Measurements from ENCODE around the gene IRX2.

IRX2 gene

GRCh38 chr5:2739360-2740050, 12.0 kb downstream of the IRX2 start:
- peak overlapping the region; percentile 50 for H3K4me3 ChIP-seq (ENCODE audit: insufficient read length, low read depth)
- peaks cover 4% of the 10 kb centered on the region for H3K27me3 ChIP-seq (ENCODE audit: insufficient read depth, insufficient read length)
- DNase-seq (ENCODE audit: low read depth, low spot score), result no peak
- peaks cover 16% of the 10 kb centered on the region for H3K36me3 ChIP-seq (ENCODE audit: insufficient read depth, insufficient read length, low read length)
- TF ChIP-seq SUZ12 (IDR thresholded peaks at IDR 0.05; ENCODE audit: extremely low read depth, insufficient read depth, insufficient read length), result no peak
- no peak for TF ChIP-seq YY1 (IDR thresholded peaks at IDR 0.05; ENCODE audit: insufficient read depth, insufficient read length)
- no peak for TF ChIP-seq ZNF274 (IDR thresholded peaks at IDR 0.05; ENCODE audit: low read depth, low read length)
- no peaks in the 10 kb centered on the region for H3K4me1 ChIP-seq (ENCODE audit: insufficient read depth, insufficient read length)
- peak overlapping the region; percentile 74 for H3K9ac ChIP-seq (ENCODE audit: insufficient read length, low read depth)
- no peaks in the 10 kb centered on the region; the same call in 1 of the 2 replicates for H3K9me3 ChIP-seq (ENCODE audit: insufficient read depth, low read length)

DNA sequence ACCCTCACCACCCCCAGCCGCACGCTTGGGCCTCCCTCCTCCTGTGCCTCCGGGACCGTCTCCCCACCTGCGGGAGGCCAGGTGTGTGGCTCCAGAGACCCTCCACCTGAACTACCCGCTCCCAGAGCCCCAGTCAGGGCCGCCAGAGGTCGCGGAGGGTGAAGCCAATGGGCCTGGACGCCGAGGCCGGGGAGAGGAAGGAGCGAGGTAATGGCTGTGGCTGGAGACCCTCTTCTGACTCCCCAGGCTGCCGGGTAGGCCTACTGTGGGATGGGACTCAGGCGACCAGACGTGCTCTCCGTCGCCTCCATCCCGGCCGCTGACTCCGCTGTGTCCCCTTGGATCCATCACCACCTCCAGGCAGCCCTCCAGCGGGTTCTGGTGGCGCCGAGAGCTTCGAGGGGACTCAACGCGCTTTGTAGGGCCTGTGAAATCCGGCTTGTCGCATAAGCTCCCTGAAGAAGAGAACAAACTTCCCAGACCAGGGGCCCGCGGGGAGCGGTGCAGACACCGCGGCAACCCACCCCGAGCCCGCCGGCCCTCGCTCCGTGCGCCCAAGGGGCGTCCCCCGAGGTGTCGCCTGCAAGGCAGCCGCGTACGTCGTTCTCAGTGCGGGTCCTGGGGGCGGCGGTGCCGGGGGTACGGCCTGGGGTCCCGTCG, 12.6 kb downstream of the IRX2 start:
- no peaks in the 10 kb centered on the region for H3K4me1 ChIP-seq (ENCODE audit: insufficient read depth, insufficient read length)
- H3K36me3 ChIP-seq (ENCODE audit: insufficient read depth, insufficient read length, low read length), result peaks cover 10% of the 10 kb centered on the region
- TF ChIP-seq YY1 (IDR thresholded peaks at IDR 0.05; ENCODE audit: insufficient read depth, insufficient read length) (no peak), SUZ12 (IDR thresholded peaks at IDR 0.05; ENCODE audit: extremely low read depth, insufficient read depth, insufficient read length) (no peak), ZNF274 (IDR thresholded peaks at IDR 0.05; ENCODE audit: low read depth, low read length) (no peak)
- H3K9me3 ChIP-seq (ENCODE audit: insufficient read depth, low read length), result no peaks in the 10 kb centered on the region; the same call in 1 of the 2 replicates
- peak overlapping the region; percentile 74 for H3K9ac ChIP-seq (ENCODE audit: insufficient read length, low read depth)
- peak overlapping the region; percentile 50 for H3K4me3 ChIP-seq (ENCODE audit: insufficient read length, low read depth)
- H3K27me3 ChIP-seq (ENCODE audit: insufficient read depth, insufficient read length), result peaks cover 4% of the 10 kb centered on the region
- DNase-seq (ENCODE audit: low read depth, low spot score), result no peak

DNA sequence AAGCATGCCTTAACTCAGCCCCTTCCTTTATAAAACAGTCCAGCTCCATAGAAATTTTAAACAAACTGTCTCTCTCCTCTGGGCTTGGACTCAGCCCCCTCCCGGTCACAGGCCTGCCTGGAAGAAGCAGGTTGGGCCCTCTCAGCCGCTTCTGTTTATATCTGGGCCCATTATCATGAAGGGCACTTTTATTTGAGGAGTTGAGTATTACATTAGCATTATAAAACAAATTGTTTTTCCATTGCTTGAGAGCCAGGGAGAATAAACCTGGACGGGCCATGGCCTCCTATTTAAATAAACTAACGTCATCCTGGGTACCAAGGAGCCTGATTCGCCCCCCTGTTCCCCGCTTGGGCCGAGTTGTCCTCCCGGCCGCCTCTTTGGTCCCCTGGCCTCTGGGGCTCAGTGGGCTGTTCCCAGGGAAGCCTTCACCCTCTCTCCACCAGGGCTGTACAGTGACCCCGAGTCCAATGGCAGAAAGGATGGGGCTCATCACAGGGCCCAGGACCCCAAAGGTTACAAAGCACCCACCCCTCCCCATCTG, 13.2 kb downstream of the IRX2 start:
- H3K9me3 ChIP-seq (ENCODE audit: insufficient read depth, low read length), result no peaks in the 10 kb centered on the region; the same call in 1 of the 2 replicates
- no peak overlapping the region for H3K9ac ChIP-seq (ENCODE audit: insufficient read length, low read depth)
- H3K36me3 ChIP-seq (ENCODE audit: insufficient read depth, insufficient read length, low read length), result peaks cover 6% of the 10 kb centered on the region
- TF ChIP-seq YY1 (IDR thresholded peaks at IDR 0.05; ENCODE audit: insufficient read depth, insufficient read length), result no peak
- TF ChIP-seq SUZ12 (IDR thresholded peaks at IDR 0.05; ENCODE audit: extremely low read depth, insufficient read depth, insufficient read length), result no peak
- TF ChIP-seq ZNF274 (IDR thresholded peaks at IDR 0.05; ENCODE audit: low read depth, low read length), result no peak
- no peak for DNase-seq (ENCODE audit: low read depth, low spot score)
- peaks cover 4% of the 10 kb centered on the region for H3K27me3 ChIP-seq (ENCODE audit: insufficient read depth, insufficient read length)
- no peak overlapping the region for H3K4me3 ChIP-seq (ENCODE audit: insufficient read length, low read depth)
- H3K4me1 ChIP-seq (ENCODE audit: insufficient read depth, insufficient read length), result no peaks in the 10 kb centered on the region

- Histone ChIP-seq H3K4me1 (ENCODE audit: insufficient read depth, insufficient read length) (no peaks in the 10 kb centered on the region), H3K9me3 (ENCODE audit: insufficient read depth, low read length) (no peaks in the 10 kb centered on the region; the same call in 1 of the 2 replicates), H3K9ac (ENCODE audit: insufficient read length, low read depth) (no peak overlapping the region), H3K27me3 (ENCODE audit: insufficient read depth, insufficient read length) (peaks cover 4% of the 10 kb centered on the region), H3K4me3 (ENCODE audit: insufficient read length, low read depth) (no peak overlapping the region), H3K36me3 (ENCODE audit: insufficient read depth, insufficient read length, low read length) (peaks cover 2% of the 10 kb centered on the region)
- DNase-seq (ENCODE audit: low read depth, low spot score), result no peak
- no peak for TF ChIP-seq ZNF274 (IDR thresholded peaks at IDR 0.05; ENCODE audit: low read depth, low read length)
- no peak for TF ChIP-seq SUZ12 (IDR thresholded peaks at IDR 0.05; ENCODE audit: extremely low read depth, insufficient read depth, insufficient read length)
- no peak for TF ChIP-seq YY1 (IDR thresholded peaks at IDR 0.05; ENCODE audit: insufficient read depth, insufficient read length)
These were observed 14.0 kb downstream of the IRX2 start for GRCh38 chr5:2737273-2738155.

DNA sequence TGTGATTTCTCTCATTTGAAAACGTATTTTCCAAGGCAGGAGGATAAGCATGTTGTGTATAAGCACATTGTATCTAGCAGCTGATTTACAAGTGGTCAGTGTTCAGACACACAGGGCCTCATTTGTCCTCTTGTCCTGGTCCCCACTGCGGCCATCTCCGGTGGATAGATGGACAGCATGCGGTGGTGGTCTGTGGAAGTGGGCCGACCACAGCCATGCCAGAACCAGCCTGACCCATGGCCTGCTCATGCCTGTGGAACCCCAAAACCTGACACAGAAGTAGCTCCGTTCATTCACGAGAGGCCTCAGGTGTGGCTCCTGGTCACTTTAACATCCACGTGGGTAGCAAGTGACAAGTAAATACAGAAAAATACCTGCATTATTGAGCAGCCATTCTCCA, 14.6 kb downstream of the IRX2 start:
- Histone ChIP-seq H3K9me3 (ENCODE audit: insufficient read depth, low read length) (no peaks in the 10 kb centered on the region; the same call in 1 of the 2 replicates), H3K27me3 (ENCODE audit: insufficient read depth, insufficient read length) (peaks cover 4% of the 10 kb centered on the region), H3K36me3 (ENCODE audit: insufficient read depth, insufficient read length, low read length) (no peaks in the 10 kb centered on the region), H3K9ac (ENCODE audit: insufficient read length, low read depth) (no peak overlapping the region), H3K4me3 (ENCODE audit: insufficient read length, low read depth) (no peak overlapping the region), H3K4me1 (ENCODE audit: insufficient read depth, insufficient read length) (no peaks in the 10 kb centered on the region)
- DNase-seq (ENCODE audit: low read depth, low spot score), result no peak
- TF ChIP-seq SUZ12 (IDR thresholded peaks at IDR 0.05; ENCODE audit: extremely low read depth, insufficient read depth, insufficient read length) (no peak), YY1 (IDR thresholded peaks at IDR 0.05; ENCODE audit: insufficient read depth, insufficient read length) (no peak)

GRCh38 chr5:2735996-2736395, 15.5 kb downstream of the IRX2 start:
- peaks cover 4% of the 10 kb centered on the region for H3K27me3 ChIP-seq (ENCODE audit: insufficient read depth, insufficient read length)

More at GRCh38 chr5:2735996-2736395, 15.5 kb downstream of the IRX2 start:
- H3K4me1 ChIP-seq (ENCODE audit: insufficient read depth, insufficient read length), result no peaks in the 10 kb centered on the region
- no peak for DNase-seq (ENCODE audit: low read depth, low spot score)
- no peak overlapping the region for H3K4me3 ChIP-seq (ENCODE audit: insufficient read length, low read depth)
- H3K9ac ChIP-seq (ENCODE audit: insufficient read length, low read depth), result no peak overlapping the region
- no peaks in the 10 kb centered on the region for H3K36me3 ChIP-seq (ENCODE audit: insufficient read depth, insufficient read length, low read length)
- H3K9me3 ChIP-seq (ENCODE audit: insufficient read depth, low read length), result no peaks in the 10 kb centered on the region; the same call in 1 of the 2 replicates
- TF ChIP-seq SUZ12 (IDR thresholded peaks at IDR 0.05; ENCODE audit: extremely low read depth, insufficient read depth, insufficient read length), result no peak
- TF ChIP-seq YY1 (IDR thresholded peaks at IDR 0.05; ENCODE audit: insufficient read depth, insufficient read length), result no peak
- TF ChIP-seq ZNF274 (IDR thresholded peaks at IDR 0.05; ENCODE audit: low read depth, low read length), result no peak
